Fibroblast of villous mesenchyme (primary cell): Measurements from ENCODE around the gene ZBTB16. TPM values are rescaled to one million over a fixed set of nuclear protein-coding genes. Genes with fewer than 3 reads are reported as not detected.

Source experiments
- DNase-seq: peaks from one replicate; pipeline ENCODE4 v3.0.0-alpha.2; 2010; ENCODE audit warnings: low read depth
- H3K4me3 ChIP-seq: 2 replicates; pipeline ENCODE4 v1.5.1; 2011; ENCODE audit warnings: low read depth, mild to moderate bottlenecking, low read length
- total RNA-seq: library from RNA; depleted of rRNA; stranded (reverse); fragments of >200 nt; gene quantifications from 2 replicates; pipeline ENCODE4 v1.2.3, GENCODE V29; 2012
- TF ChIP-seq, protein P1 (sequence below): IDR thresholded peaks from 2 replicates; pipeline ENCODE4 v1.5.1; 2012; ENCODE audit warnings: low read depth, mild to moderate bottlenecking, low read length; ENCODE audit not compliant: insufficient read depth

The ZBTB16 gene
- total RNA-seq, 1 donor, result 0.86 TPM

- H3K4me3 ChIP-seq, result no peak overlapping the region
- TF ChIP-seq, protein P1, sequence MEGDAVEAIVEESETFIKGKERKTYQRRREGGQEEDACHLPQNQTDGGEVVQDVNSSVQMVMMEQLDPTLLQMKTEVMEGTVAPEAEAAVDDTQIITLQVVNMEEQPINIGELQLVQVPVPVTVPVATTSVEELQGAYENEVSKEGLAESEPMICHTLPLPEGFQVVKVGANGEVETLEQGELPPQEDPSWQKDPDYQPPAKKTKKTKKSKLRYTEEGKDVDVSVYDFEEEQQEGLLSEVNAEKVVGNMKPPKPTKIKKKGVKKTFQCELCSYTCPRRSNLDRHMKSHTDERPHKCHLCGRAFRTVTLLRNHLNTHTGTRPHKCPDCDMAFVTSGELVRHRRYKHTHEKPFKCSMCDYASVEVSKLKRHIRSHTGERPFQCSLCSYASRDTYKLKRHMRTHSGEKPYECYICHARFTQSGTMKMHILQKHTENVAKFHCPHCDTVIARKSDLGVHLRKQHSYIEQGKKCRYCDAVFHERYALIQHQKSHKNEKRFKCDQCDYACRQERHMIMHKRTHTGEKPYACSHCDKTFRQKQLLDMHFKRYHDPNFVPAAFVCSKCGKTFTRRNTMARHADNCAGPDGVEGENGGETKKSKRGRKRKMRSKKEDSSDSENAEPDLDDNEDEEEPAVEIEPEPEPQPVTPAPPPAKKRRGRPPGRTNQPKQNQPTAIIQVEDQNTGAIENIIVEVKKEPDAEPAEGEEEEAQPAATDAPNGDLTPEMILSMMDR, result no peak
- no peak for DNase-seq
These were observed 40.5 kb upstream of the ZBTB16 start for GRCh38 chr11:114019046-114019445.

GRCh38 chr11:114019574-114019973 is 39.9 kb upstream of the ZBTB16 start:
- H3K4me3 ChIP-seq, result no peak overlapping the region
- DNase-seq, result no peak
- TF ChIP-seq, protein P1, result no peak

GRCh38 chr11:114025329-114025907 is 34.1 kb upstream of the ZBTB16 start:
- DNase-seq, result no peak
- TF ChIP-seq, protein P1, result no peak
- no peak overlapping the region for H3K4me3 ChIP-seq

- peak; percentile 33 for DNase-seq
- TF ChIP-seq, protein P1, result peak; percentile 44
- no peak overlapping the region for H3K4me3 ChIP-seq
These were observed 33.2 kb upstream of the ZBTB16 start for GRCh38 chr11:114026355-114026754.

GRCh38 chr11:114027391-114027790 is 32.1 kb upstream of the ZBTB16 start:
- TF ChIP-seq, protein P1, result no peak
- no peak overlapping the region for H3K4me3 ChIP-seq
- DNase-seq, result peak; percentile 44

GRCh38 chr11:114027926-114028325 is 31.6 kb upstream of the ZBTB16 start:
- no peak for DNase-seq
- H3K4me3 ChIP-seq, result no peak overlapping the region
- TF ChIP-seq, protein P1, result peak; percentile 23

DNA sequence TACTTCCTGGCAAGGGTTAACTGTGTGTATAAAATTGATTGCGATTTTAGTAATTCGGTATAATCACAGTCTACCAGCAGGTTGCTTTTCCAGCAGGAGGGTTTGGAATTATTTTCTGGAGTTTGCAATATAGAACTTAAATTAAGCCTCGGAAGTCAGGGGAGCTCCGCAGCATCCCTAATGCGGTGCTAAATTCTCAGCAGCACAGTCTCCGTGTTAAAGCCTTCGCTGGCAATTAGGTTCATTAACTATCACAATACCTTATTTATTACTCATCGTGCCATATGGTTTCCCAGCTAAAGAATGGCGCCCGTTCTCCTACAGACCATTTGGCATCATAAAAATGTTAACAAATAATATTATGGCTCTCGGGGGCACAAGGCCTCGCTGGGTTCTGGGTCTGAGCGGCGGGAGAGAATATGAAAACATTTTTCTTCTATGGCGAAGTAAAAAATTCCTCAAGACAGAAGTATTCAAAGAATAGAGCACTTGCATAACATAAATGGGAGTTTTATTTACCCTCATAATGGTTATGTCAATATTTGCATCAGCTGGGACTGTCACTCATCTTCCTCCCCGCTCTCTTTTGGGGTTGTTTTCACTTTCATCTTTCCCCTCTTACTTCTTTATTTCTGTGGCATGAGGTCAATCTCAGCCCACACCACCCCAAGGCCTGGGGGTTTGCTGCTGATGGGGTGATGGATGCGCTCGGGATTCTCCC is 28.1 kb upstream of the ZBTB16 start:
- no peak for DNase-seq
- H3K4me3 ChIP-seq, result no peak overlapping the region
- TF ChIP-seq, protein P1, result no peak
